Panc1 (cell line): ENCODE results near the gene CFD. TPM values are rescaled to one million over a fixed set of nuclear protein-coding genes. Genes with fewer than 3 reads are reported as not detected.
A peak's percentile ranks its signal among the peaks of the same experiment; 100 is the strongest.

Experiments
- ATAC-seq: fragments of 200-7000 bp; cut with Tn5 transposase; 2 replicates; pipeline ENCODE4 v1.9.1; 2020; ENCODE audit warnings: mild to moderate bottlenecking, moderate library complexity
- BruUV-seq: library from RNA; stranded (reverse); fragments of 400-500 nt; replicated peaks from 2 replicates; lab custom pipeline; 2021; lab: Mats Ljungman, UMichigan
- CTCF ChIA-PET: fragments of 300-600 bp; sonication (Branson Sonifier 250); formaldehyde crosslinking; loops from one replicate; lab custom pipeline; 2022; ENCODE audit warnings: antibody characterized with exemption; lab: Charles Lee
- POLR2A ChIA-PET: fragments of 300-600 bp; sonication (Branson Sonifier 250); formaldehyde crosslinking; loops from one replicate; lab custom pipeline; 2022; ENCODE audit warnings: antibody characterized with exemption; lab: Charles Lee
- DNase-seq: peaks from one replicate; pipeline ENCODE4 v3.0.0-alpha.2; 2010; ENCODE audit warnings: low read depth, low spot score
- H3K27ac ChIP-seq: 2 replicates; pipeline ENCODE4 v1.5.1; 2011; ENCODE audit warnings: mild to moderate bottlenecking, low read length, inconsistent platforms
- H3K27me3 ChIP-seq: fragments of 200-500 bp; sonication (Bioruptor generic); 2 replicates; pipeline ENCODE4 v1.6.0; 2014; ENCODE audit warnings: low read length, inconsistent platforms; ENCODE audit not compliant: control insufficient read depth, insufficient read depth
- H3K36me3 ChIP-seq: fragments of 200-500 bp; sonication (Bioruptor generic); 2 replicates; pipeline ENCODE4 v1.5.1; 2014; ENCODE audit warnings: inconsistent platforms, mild to moderate bottlenecking, low read length, moderate library complexity; ENCODE audit not compliant: control insufficient read depth, insufficient read depth
- H3K4me1 ChIP-seq: 2 replicates; pipeline ENCODE4 v1.5.1; 2011; ENCODE audit warnings: inconsistent platforms, mild to moderate bottlenecking, low read length, moderate library complexity; ENCODE audit not compliant: control insufficient read depth, insufficient read depth
- H3K4me3 ChIP-seq, 2 experiments: 2 replicates each; pipeline ENCODE4 v1.5.1; 2011 to 2012; ENCODE audit warnings: low read depth in 2 of 2, low read length in 2 of 2, mild to moderate bottlenecking in 2 of 2, inconsistent platforms in 1 of 2, moderate library complexity in 1 of 2
- H3K9me3 ChIP-seq: fragments of 200-500 bp; sonication (Bioruptor generic); 2 replicates; pipeline ENCODE4 v1.5.1; 2014; ENCODE audit warnings: low read depth, mild to moderate bottlenecking, inconsistent platforms, low read length, moderate library complexity; ENCODE audit not compliant: control insufficient read depth, insufficient read depth
- POLR2AphosphoS5 ChIP-seq: IDR thresholded peaks from 2 replicates; pipeline ENCODE4 v1.6.1; 2012; ENCODE audit warnings: mild to moderate bottlenecking, low read depth, low read length, moderate library complexity
- SIN3A ChIP-seq: IDR thresholded peaks from 2 replicates; pipeline ENCODE4 v1.6.1; 2012; ENCODE audit warnings: low read depth, mild to moderate bottlenecking, low read length, moderate library complexity, borderline replicate concordance; ENCODE audit not compliant: insufficient read depth
- TCF7L2 ChIP-seq: IDR thresholded peaks from 2 replicates; pipeline ENCODE4 v1.6.1; 2011; ENCODE audit warnings: mild to moderate bottlenecking, low read depth, low read length, inconsistent platforms
- in situ Hi-C: cut with HindIII; loops from 2 replicates; pipeline ENCODE4 v1.10.0; 2016; ENCODE audit warnings: low sequenced_read_pairs, low pct_unique_long_range_greater_than_20kb
- intact Hi-C: fragments of 100-400 bp; cut with micrococcal nuclease; formaldehyde crosslinking; loops from one replicate; pipeline ENCODE4 v1.10.0; 2022; ENCODE audit not compliant: unreplicated experiment
- total RNA-seq: library from RNA; stranded (reverse); gene quantifications from one replicate; pipeline ENCODE4 v1.2.1, GENCODE V29; 2021; ENCODE audit not compliant: unreplicated experiment
- TF ChIP-seq, protein P1 (sequence below), 2 experiments: IDR thresholded peaks; 2 replicates each; pipeline ENCODE4 v1.6.1; 2011 to 2012; ENCODE audit warnings: low read depth in 2 of 2, control low read depth in 1 of 2, low read length in 1 of 2, mild to moderate bottlenecking in 1 of 2, moderate library complexity in 1 of 2; ENCODE audit not compliant: insufficient read depth in 1 of 2
- TF ChIP-seq, protein P2 (sequence below): fragments of 450-650 bp; IDR thresholded peaks from 2 replicates; pipeline ENCODE4 v1.5.1; 2017; ENCODE audit warnings: mild to moderate bottlenecking

CFD gene
- total RNA-seq, 1 experiment from 2014 or later = 9.9 TPM

DNA sequence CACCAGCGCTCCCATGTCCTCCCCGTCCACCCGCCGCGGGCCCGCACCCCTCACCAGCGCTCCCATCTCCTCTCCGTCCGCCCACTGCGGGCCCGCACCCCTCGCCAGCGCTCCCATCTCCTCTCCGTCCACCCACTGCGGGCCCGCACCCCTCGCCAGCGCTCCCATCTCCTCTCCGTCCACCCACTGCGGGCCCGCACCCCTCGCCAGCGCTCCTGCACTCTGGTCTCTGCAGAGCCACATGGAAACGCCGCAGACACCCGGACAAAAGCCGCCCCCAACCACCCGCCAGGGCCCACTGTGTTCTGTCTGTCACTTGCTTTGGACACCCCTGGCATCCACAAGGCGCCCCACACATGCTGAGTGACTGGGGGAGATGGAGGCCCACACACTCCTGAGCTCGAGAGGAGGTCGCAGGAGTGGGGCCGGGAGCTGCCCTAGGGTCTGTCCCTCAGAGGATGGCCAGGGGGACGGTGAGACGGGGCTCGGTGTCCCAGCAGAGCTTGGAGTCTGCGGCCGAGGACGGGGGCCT is 7.4 kb downstream of the CFD start:
- ATAC-seq (no peak), DNase-seq (no peak)
- ChIA-PET POLR2A (interaction anchor here (0.6 to 0.7 kb wide), 2 partner anchors 89 to 146 kb away, joined by 3 to 4 read pairs; no protein-coding TSS in a partner anchor), CTCF (interaction anchor here (0.6 kb wide), 1 partner anchor 9 kb away, joined by 3 read pairs; no protein-coding TSS in a partner anchor)
- Histone ChIP-seq H3K27ac (no peak overlapping the region), H3K4me3 (no peak overlapping the region), H3K36me3 (no peaks in the 10 kb centered on the region), H3K27me3 (no peaks in the 10 kb centered on the region), H3K9me3 (no peaks in the 10 kb centered on the region), H3K4me1 (peaks cover 5% of the 10 kb centered on the region; the same call in 1 of the 2 replicates)
- in situ Hi-C loops (no loop called here), intact Hi-C loops (no loop called here)
- TF ChIP-seq, protein P1, sequence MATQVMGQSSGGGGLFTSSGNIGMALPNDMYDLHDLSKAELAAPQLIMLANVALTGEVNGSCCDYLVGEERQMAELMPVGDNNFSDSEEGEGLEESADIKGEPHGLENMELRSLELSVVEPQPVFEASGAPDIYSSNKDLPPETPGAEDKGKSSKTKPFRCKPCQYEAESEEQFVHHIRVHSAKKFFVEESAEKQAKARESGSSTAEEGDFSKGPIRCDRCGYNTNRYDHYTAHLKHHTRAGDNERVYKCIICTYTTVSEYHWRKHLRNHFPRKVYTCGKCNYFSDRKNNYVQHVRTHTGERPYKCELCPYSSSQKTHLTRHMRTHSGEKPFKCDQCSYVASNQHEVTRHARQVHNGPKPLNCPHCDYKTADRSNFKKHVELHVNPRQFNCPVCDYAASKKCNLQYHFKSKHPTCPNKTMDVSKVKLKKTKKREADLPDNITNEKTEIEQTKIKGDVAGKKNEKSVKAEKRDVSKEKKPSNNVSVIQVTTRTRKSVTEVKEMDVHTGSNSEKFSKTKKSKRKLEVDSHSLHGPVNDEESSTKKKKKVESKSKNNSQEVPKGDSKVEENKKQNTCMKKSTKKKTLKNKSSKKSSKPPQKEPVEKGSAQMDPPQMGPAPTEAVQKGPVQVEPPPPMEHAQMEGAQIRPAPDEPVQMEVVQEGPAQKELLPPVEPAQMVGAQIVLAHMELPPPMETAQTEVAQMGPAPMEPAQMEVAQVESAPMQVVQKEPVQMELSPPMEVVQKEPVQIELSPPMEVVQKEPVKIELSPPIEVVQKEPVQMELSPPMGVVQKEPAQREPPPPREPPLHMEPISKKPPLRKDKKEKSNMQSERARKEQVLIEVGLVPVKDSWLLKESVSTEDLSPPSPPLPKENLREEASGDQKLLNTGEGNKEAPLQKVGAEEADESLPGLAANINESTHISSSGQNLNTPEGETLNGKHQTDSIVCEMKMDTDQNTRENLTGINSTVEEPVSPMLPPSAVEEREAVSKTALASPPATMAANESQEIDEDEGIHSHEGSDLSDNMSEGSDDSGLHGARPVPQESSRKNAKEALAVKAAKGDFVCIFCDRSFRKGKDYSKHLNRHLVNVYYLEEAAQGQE (IDR thresholded peaks at IDR 0.05; ENCODE audit: insufficient read depth in 1 of 2, low read depth in 2 of 2, low read length in 1 of 2) = no peak
- TF ChIP-seq TCF7L2 (no peak), POLR2AphosphoS5 (no peak), SIN3A (no peak)
- TF ChIP-seq, protein P2, sequence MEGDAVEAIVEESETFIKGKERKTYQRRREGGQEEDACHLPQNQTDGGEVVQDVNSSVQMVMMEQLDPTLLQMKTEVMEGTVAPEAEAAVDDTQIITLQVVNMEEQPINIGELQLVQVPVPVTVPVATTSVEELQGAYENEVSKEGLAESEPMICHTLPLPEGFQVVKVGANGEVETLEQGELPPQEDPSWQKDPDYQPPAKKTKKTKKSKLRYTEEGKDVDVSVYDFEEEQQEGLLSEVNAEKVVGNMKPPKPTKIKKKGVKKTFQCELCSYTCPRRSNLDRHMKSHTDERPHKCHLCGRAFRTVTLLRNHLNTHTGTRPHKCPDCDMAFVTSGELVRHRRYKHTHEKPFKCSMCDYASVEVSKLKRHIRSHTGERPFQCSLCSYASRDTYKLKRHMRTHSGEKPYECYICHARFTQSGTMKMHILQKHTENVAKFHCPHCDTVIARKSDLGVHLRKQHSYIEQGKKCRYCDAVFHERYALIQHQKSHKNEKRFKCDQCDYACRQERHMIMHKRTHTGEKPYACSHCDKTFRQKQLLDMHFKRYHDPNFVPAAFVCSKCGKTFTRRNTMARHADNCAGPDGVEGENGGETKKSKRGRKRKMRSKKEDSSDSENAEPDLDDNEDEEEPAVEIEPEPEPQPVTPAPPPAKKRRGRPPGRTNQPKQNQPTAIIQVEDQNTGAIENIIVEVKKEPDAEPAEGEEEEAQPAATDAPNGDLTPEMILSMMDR = no peak
- BruUV-seq = no TSS peak

DNA sequence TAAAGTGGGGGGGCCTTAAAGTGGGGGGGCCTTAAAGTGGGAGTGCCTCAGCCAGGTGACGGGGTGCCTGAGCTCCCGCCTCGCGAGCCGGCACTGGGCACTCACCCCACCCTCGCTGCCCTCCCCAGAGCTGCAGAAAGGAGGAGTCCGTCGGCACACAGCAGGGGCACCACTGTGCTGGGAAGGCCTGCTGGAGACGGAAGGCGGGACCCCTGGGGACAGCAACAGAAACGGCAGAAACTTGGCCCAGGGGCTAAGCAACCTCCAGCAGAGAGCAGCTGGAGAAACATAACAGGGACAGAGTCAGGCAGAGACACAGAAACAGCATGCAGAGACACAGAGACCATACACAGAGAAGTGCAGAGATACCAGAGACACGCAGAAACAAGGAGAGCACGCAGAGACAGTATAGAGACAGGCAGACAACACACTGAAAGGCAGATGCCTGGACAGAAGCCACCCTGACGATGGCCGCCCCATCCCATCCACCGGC is 7.9 kb downstream of the CFD start:
- TF ChIP-seq, protein P2 = no peak
- TF ChIP-seq, protein P1 (IDR thresholded peaks at IDR 0.05; ENCODE audit: insufficient read depth in 1 of 2, low read depth in 2 of 2, low read length in 1 of 2) = no peak
- no peak for TF ChIP-seq TCF7L2
- TF ChIP-seq SIN3A = no peak
- TF ChIP-seq POLR2AphosphoS5 = no peak
- CTCF ChIA-PET = interaction anchor here (0.6 kb wide), 1 partner anchor 10 kb away, joined by 3 read pairs; no protein-coding TSS in a partner anchor
- POLR2A ChIA-PET = interaction anchor here (0.6 to 0.7 kb wide), 2 partner anchors 89 to 146 kb away, joined by 3 to 4 read pairs; no protein-coding TSS in a partner anchor
- intact Hi-C loops (no loop called here), in situ Hi-C loops (no loop called here)
- ATAC-seq = peak; percentile 23
- Histone ChIP-seq H3K27ac (no peak overlapping the region), H3K4me3 (no peak overlapping the region), H3K36me3 (no peaks in the 10 kb centered on the region), H3K27me3 (no peaks in the 10 kb centered on the region), H3K9me3 (no peaks in the 10 kb centered on the region), H3K4me1 (peaks cover 5% of the 10 kb centered on the region; the same call in 1 of the 2 replicates)
- no peak for DNase-seq
- no TSS peak for BruUV-seq
